Measurements from ENCODE around the gene XPNPEP2. TPM values are rescaled to one million over a fixed set of nuclear protein-coding genes. Genes with fewer than 3 reads are reported as not detected.

XPNPEP2 gene, protein sequence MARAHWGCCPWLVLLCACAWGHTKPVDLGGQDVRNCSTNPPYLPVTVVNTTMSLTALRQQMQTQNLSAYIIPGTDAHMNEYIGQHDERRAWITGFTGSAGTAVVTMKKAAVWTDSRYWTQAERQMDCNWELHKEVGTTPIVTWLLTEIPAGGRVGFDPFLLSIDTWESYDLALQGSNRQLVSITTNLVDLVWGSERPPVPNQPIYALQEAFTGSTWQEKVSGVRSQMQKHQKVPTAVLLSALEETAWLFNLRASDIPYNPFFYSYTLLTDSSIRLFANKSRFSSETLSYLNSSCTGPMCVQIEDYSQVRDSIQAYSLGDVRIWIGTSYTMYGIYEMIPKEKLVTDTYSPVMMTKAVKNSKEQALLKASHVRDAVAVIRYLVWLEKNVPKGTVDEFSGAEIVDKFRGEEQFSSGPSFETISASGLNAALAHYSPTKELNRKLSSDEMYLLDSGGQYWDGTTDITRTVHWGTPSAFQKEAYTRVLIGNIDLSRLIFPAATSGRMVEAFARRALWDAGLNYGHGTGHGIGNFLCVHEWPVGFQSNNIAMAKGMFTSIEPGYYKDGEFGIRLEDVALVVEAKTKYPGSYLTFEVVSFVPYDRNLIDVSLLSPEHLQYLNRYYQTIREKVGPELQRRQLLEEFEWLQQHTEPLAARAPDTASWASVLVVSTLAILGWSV
- polyA plus RNA-seq (2013, experiment 1 of 2): 0.22 TPM
- 0.10 TPM for polyA plus RNA-seq (2013, experiment 2 of 2)

DNA sequence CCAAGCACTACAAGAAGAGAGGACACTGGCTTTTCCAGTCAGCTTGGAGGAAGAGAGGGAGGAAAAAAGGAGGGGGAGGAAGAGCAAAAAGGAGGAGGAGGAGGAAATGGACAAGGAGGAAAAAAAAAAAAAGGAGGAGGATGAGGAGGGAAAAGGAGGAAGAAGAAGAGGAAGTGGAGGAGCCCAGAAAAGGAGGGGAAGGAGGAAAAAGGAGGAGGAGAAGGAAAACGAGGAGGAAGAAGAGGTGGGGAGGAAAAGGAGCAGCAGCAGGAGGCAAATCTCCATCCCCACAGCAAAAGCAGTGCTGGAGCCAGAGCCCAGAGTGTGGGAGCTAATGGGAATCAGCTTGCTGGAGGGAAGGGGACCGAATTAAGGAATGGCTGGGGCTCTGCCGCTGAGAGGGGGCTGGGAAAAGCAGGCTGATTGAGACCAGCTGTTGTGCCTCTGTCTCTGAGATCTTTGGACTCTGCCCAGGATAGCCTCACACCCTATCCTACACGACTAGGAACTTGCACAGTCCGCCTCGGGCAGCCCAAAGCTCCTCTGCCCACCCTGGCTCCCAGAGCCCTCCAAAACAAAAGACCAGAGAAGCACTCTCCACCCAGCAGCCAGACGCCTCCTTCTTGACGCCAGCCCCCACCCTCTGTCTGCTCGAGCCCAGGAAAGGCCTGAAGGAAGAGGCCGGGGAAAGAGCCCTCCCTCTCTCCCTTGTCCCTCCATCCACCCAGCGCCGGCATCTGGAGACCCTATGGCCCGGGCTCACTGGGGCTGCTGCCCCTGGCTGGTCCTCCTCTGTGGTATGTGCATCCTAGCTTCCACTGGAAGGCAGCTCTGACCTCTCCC, at the start of gene XPNPEP2:
Gene XPNPEP2 (plus strand): TSS at position 514 of the 843 bp plus-strand sequence. CDS start 235 bp downstream, at position 749.
- H3K36me3 ChIP-seq (ENCODE audit: control insufficient read depth, insufficient read depth, low read length): no peaks in the 10 kb centered on the region
- peak within 1 kb of the TSS; percentile 60 for H3K18ac ChIP-seq (ENCODE audit: low read length)
- no peak within 1 kb of the TSS for H3K4me2 ChIP-seq (ENCODE audit: low read length)
- peak; percentile 48 for DNase-seq
- no peak within 1 kb of the TSS for H3K23ac ChIP-seq (ENCODE audit: low read length)
- no peaks in the 10 kb centered on the region for H3K79me2 ChIP-seq (ENCODE audit: control insufficient read depth, insufficient read depth, low read length)
- no peaks in the 10 kb centered on the region for H3K79me1 ChIP-seq (ENCODE audit: low read length)
- no peak within 1 kb of the TSS for H3K4me3 ChIP-seq (ENCODE audit: low read length)
- no peak within 1 kb of the TSS for H3K4ac ChIP-seq (ENCODE audit: low read depth, low read length)
- H2AK5ac ChIP-seq (ENCODE audit: low read length): no peak within 1 kb of the TSS
- peak within 1 kb of the TSS; percentile 69 for H3K56ac ChIP-seq (ENCODE audit: low read length)
- H2BK15ac ChIP-seq (replicated peaks; ENCODE audit: low read depth): peak within 1 kb of the TSS; percentile 77
- H3K9ac ChIP-seq (ENCODE audit: low read length): no peak within 1 kb of the TSS
- H4K5ac ChIP-seq (ENCODE audit: low read length): no peak within 1 kb of the TSS
- no peak within 1 kb of the TSS for H3K27ac ChIP-seq (ENCODE audit: low read depth, low read length)
- H2BK120ac ChIP-seq (ENCODE audit: low read depth, low read length): no peak within 1 kb of the TSS
- H3K4me1 ChIP-seq (ENCODE audit: control insufficient read depth, low read depth, low read length): no peaks in the 10 kb centered on the region
- no CpG with 5 or more reads among the region's 13 CpGs for WGBS (ENCODE audit: extremely low coverage, insufficient coverage, low lambda C conversion rate)
- H4K8ac ChIP-seq (ENCODE audit: low read depth, low read length): no peak within 1 kb of the TSS
- H2BK5ac ChIP-seq (ENCODE audit: low read length): no peak within 1 kb of the TSS
- no peaks in the 10 kb centered on the region for H3K27me3 ChIP-seq (ENCODE audit: insufficient read depth, low read length, poor library complexity)

DNA sequence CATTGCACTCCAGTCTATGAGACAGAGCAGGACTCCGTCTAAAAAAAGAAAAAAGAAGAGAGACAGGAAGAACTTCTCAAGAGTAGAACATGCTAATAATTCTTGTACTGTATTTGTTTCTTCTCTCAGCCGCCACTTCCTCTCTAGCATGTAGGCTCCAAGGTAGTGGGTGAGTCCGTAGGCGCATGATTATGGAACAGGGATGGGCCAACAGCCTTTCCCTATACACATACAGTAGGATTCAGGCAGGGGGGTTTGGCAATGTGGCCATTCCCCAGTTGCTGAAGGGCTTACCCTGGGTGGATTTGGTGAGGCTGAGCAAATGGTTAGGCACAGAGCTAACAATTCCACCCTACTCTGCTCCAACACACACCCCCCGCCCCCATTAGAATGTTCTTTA, 49.0 kb upstream of the XPNPEP2 start:
- Histone ChIP-seq H3K56ac (ENCODE audit: low read length) (no peak overlapping the region), H3K18ac (ENCODE audit: low read length) (no peak overlapping the region), H3K79me2 (ENCODE audit: control insufficient read depth, insufficient read depth, low read length) (no peaks in the 10 kb centered on the region), H4K5ac (ENCODE audit: low read length) (no peak overlapping the region), H3K36me3 (ENCODE audit: control insufficient read depth, insufficient read depth, low read length) (no peaks in the 10 kb centered on the region), H3K9ac (ENCODE audit: low read length) (no peak overlapping the region), H3K4ac (ENCODE audit: low read depth, low read length) (no peak overlapping the region), H3K23ac (ENCODE audit: low read length) (no peak overlapping the region), H3K27me3 (ENCODE audit: insufficient read depth, low read length, poor library complexity) (no peaks in the 10 kb centered on the region), H3K4me2 (ENCODE audit: low read length) (no peak overlapping the region), H2AK5ac (ENCODE audit: low read length) (no peak overlapping the region), H3K27ac (ENCODE audit: low read depth, low read length) (no peak overlapping the region), H2BK5ac (ENCODE audit: low read length) (no peak overlapping the region), H3K4me1 (ENCODE audit: control insufficient read depth, low read depth, low read length) (no peaks in the 10 kb centered on the region), H4K8ac (ENCODE audit: low read depth, low read length) (no peak overlapping the region), H2BK15ac (replicated peaks; ENCODE audit: low read depth) (no peak overlapping the region), H3K4me3 (ENCODE audit: low read length) (no peak overlapping the region), H2BK120ac (ENCODE audit: low read depth, low read length) (no peak overlapping the region), H3K79me1 (ENCODE audit: low read length) (no peaks in the 10 kb centered on the region)
- DNase-seq: no peak
- WGBS (ENCODE audit: extremely low coverage, insufficient coverage, low lambda C conversion rate): no CpG with 5 or more reads among the region's 5 CpGs

DNA sequence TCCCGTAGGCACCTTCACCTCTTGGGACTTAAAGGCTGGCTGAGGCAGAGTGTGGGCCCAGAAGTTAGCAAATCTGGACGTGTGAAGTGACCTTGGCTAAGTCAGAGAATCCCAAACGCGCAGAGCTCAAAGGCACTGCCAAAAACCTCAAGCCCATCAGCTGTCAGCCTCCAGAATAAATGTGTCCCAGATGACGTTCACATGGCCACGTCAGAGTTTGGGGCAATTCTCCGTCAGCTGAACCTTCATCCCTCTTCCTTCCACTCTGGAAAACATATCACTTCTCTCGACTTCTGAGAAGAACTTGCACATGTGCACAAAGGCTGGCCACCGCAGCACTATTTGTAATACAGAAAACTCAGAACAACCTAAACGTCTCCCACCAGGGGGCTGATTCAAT, 48.3 kb upstream of the XPNPEP2 start:
- no peak overlapping the region for H3K4ac ChIP-seq (ENCODE audit: low read depth, low read length)
- H3K79me2 ChIP-seq (ENCODE audit: control insufficient read depth, insufficient read depth, low read length): no peaks in the 10 kb centered on the region
- no peak overlapping the region for H3K4me2 ChIP-seq (ENCODE audit: low read length)
- no peak overlapping the region for H3K9ac ChIP-seq (ENCODE audit: low read length)
- H3K79me1 ChIP-seq (ENCODE audit: low read length): no peaks in the 10 kb centered on the region
- H3K27me3 ChIP-seq (ENCODE audit: insufficient read depth, low read length, poor library complexity): no peaks in the 10 kb centered on the region
- no peak overlapping the region for H2AK5ac ChIP-seq (ENCODE audit: low read length)
- no peaks in the 10 kb centered on the region for H3K4me1 ChIP-seq (ENCODE audit: control insufficient read depth, low read depth, low read length)
- no peak overlapping the region for H4K8ac ChIP-seq (ENCODE audit: low read depth, low read length)
- no peak overlapping the region for H3K56ac ChIP-seq (ENCODE audit: low read length)
- H2BK120ac ChIP-seq (ENCODE audit: low read depth, low read length): no peak overlapping the region
- H3K27ac ChIP-seq (ENCODE audit: low read depth, low read length): no peak overlapping the region
- no peak overlapping the region for H3K23ac ChIP-seq (ENCODE audit: low read length)
- WGBS (ENCODE audit: extremely low coverage, insufficient coverage, low lambda C conversion rate): no CpG with 5 or more reads among the region's 10 CpGs
- no peak overlapping the region for H3K4me3 ChIP-seq (ENCODE audit: low read length)
- H4K5ac ChIP-seq (ENCODE audit: low read length): no peak overlapping the region
- no peak overlapping the region for H2BK5ac ChIP-seq (ENCODE audit: low read length)
- DNase-seq: no peak
- no peak overlapping the region for H2BK15ac ChIP-seq (replicated peaks; ENCODE audit: low read depth)
- H3K36me3 ChIP-seq (ENCODE audit: control insufficient read depth, insufficient read depth, low read length): no peaks in the 10 kb centered on the region
- no peak overlapping the region for H3K18ac ChIP-seq (ENCODE audit: low read length)

DNA sequence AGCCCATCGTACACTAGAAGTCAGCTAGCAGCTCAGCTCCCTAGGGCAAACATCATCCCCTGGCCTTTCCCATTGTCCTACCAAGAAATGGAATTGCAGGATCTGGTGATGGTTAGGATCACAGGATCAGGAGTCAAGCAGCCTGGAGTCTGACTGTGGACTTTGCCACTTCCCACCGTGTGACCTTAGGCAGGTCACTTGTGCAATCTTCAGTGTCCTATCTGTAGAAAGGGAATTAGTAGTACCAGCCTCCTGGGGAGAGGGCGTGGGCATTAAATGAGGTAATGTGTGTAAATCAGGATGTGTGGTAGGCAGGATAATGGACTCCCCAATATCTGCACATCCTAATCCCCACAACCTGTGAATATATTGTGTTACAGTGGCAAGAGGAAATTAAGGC, 45.4 kb upstream of the XPNPEP2 start:
- no peak overlapping the region for H4K8ac ChIP-seq (ENCODE audit: low read depth, low read length)
- no peak overlapping the region for H3K4me2 ChIP-seq (ENCODE audit: low read length)
- H4K5ac ChIP-seq (ENCODE audit: low read length): no peak overlapping the region
- H2BK15ac ChIP-seq (replicated peaks; ENCODE audit: low read depth): no peak overlapping the region
- no peak for DNase-seq
- WGBS (ENCODE audit: extremely low coverage, insufficient coverage, low lambda C conversion rate): no CpG with 5 or more reads among the region's 3 CpGs
- no peak overlapping the region for H3K4ac ChIP-seq (ENCODE audit: low read depth, low read length)
- no peak overlapping the region for H2BK5ac ChIP-seq (ENCODE audit: low read length)
- no peak overlapping the region for H3K18ac ChIP-seq (ENCODE audit: low read length)
- no peak overlapping the region for H2BK120ac ChIP-seq (ENCODE audit: low read depth, low read length)
- no peak overlapping the region for H3K4me3 ChIP-seq (ENCODE audit: low read length)
- no peaks in the 10 kb centered on the region for H3K79me2 ChIP-seq (ENCODE audit: control insufficient read depth, insufficient read depth, low read length)
- no peak overlapping the region for H3K56ac ChIP-seq (ENCODE audit: low read length)
- no peaks in the 10 kb centered on the region for H3K27me3 ChIP-seq (ENCODE audit: insufficient read depth, low read length, poor library complexity)
- no peak overlapping the region for H3K9ac ChIP-seq (ENCODE audit: low read length)
- no peaks in the 10 kb centered on the region for H3K4me1 ChIP-seq (ENCODE audit: control insufficient read depth, low read depth, low read length)
- H3K23ac ChIP-seq (ENCODE audit: low read length): no peak overlapping the region
- H3K27ac ChIP-seq (ENCODE audit: low read depth, low read length): no peak overlapping the region
- no peak overlapping the region for H2AK5ac ChIP-seq (ENCODE audit: low read length)
- H3K36me3 ChIP-seq (ENCODE audit: control insufficient read depth, insufficient read depth, low read length): no peaks in the 10 kb centered on the region
- H3K79me1 ChIP-seq (ENCODE audit: low read length): no peaks in the 10 kb centered on the region

DNA sequence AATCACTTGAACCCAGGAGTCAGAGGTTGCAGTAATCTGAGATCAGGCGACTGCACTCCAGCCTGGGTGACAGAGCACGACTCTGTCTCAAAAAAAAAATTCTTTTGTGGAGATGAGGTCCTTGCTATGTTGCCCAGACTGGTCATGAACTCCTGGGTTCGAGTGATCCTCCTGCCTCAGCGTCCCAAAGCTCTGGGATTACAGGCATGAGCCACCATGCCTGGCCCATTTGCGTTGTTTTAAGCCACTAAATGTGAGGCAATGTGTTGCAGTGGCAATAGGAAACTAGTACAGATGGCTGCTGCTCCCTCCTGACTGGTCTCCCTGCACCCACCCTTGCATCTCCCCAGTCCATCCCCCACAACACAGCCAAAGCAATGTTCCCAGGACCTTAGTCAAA, 44.0 kb upstream of the XPNPEP2 start:
- Histone ChIP-seq H4K8ac (ENCODE audit: low read depth, low read length) (no peak overlapping the region), H2BK15ac (replicated peaks; ENCODE audit: low read depth) (no peak overlapping the region), H3K9ac (ENCODE audit: low read length) (no peak overlapping the region), H2BK5ac (ENCODE audit: low read length) (no peak overlapping the region), H2AK5ac (ENCODE audit: low read length) (no peak overlapping the region), H3K27me3 (ENCODE audit: insufficient read depth, low read length, poor library complexity) (no peaks in the 10 kb centered on the region), H3K79me2 (ENCODE audit: control insufficient read depth, insufficient read depth, low read length) (no peaks in the 10 kb centered on the region), H3K4me1 (ENCODE audit: control insufficient read depth, low read depth, low read length) (no peaks in the 10 kb centered on the region), H4K5ac (ENCODE audit: low read length) (no peak overlapping the region), H3K23ac (ENCODE audit: low read length) (no peak overlapping the region), H3K56ac (ENCODE audit: low read length) (no peak overlapping the region), H3K79me1 (ENCODE audit: low read length) (no peaks in the 10 kb centered on the region), H3K36me3 (ENCODE audit: control insufficient read depth, insufficient read depth, low read length) (no peaks in the 10 kb centered on the region), H3K27ac (ENCODE audit: low read depth, low read length) (no peak overlapping the region), H2BK120ac (ENCODE audit: low read depth, low read length) (no peak overlapping the region), H3K4me3 (ENCODE audit: low read length) (no peak overlapping the region), H3K4me2 (ENCODE audit: low read length) (no peak overlapping the region), H3K18ac (ENCODE audit: low read length) (no peak overlapping the region), H3K4ac (ENCODE audit: low read depth, low read length) (no peak overlapping the region)
- no CpG with 5 or more reads among the region's 5 CpGs for WGBS (ENCODE audit: extremely low coverage, insufficient coverage, low lambda C conversion rate)
- no peak for DNase-seq
